Activated CD8-positive, alpha-beta memory T cell treated with anti-CD3 and anti-CD28 coated beads, Interleukin-2, amount 50 U/mL, for 48 hours (primary cell): ENCODE data around the gene SYN1.

Experiments used
- DNase-seq: peaks from one replicate; pipeline ENCODE4 v3.0.0-alpha.2; 2020

The SYN1 gene

GRCh38 chrX:47571215-47571614 is 48.4 kb downstream of the SYN1 start:
- DNase-seq = no peak

GRCh38 chrX:47570794-47571193 is 48.9 kb downstream of the SYN1 start:
- DNase-seq = no peak

GRCh38 chrX:47568656-47569295 is 50.9 kb downstream of the SYN1 start:
- DNase-seq = no peak

- no peak for DNase-seq
Observed at GRCh38 chrX:47566841-47567240, 52.8 kb downstream of the SYN1 start.

GRCh38 chrX:47564438-47565085 is 55.1 kb downstream of the SYN1 start:
- no peak for DNase-seq

GRCh38 chrX:47563801-47564315 is 55.8 kb downstream of the SYN1 start:
- DNase-seq = no peak

GRCh38 chrX:47562615-47563243 is 56.9 kb downstream of the SYN1 start:
- DNase-seq = no peak

GRCh38 chrX:47561659-47562151 is 58.0 kb downstream of the SYN1 start:
- no peak for DNase-seq

- peak; percentile 90 for DNase-seq
Observed at GRCh38 chrX:47560934-47561658, 58.6 kb downstream of the SYN1 start, which contains the start of gene ARAF. Gene ARAF, plus strand, starts transcription at chrX:47561205. Its CDS starts 1,763 bp downstream, at chrX:47562968.

- no peak for DNase-seq
Observed at GRCh38 chrX:47560179-47560933, 59.3 kb downstream of the SYN1 start.

GRCh38 chrX:47558436-47558835 is 61.2 kb downstream of the SYN1 start:
- DNase-seq = no peak

GRCh38 chrX:47556045-47556623 is 63.5 kb downstream of the SYN1 start:
- peak; percentile 82 for DNase-seq

- DNase-seq = no peak
Observed at GRCh38 chrX:47543496-47543895, 76.2 kb downstream of the SYN1 start.

GRCh38 chrX:47540754-47541538 is 78.7 kb downstream of the SYN1 start:
- DNase-seq = no peak

- DNase-seq = no peak
Observed at GRCh38 chrX:47539860-47540259, 79.8 kb downstream of the SYN1 start.

- DNase-seq = no peak
Observed at GRCh38 chrX:47530049-47530448, 89.6 kb downstream of the SYN1 start.

- DNase-seq = no peak
Observed at GRCh38 chrX:47529548-47529947, 90.1 kb downstream of the SYN1 start.

GRCh38 chrX:47523713-47524166 is 95.9 kb downstream of the SYN1 start:
- no peak for DNase-seq

GRCh38 chrX:47523297-47523696 is 96.4 kb downstream of the SYN1 start:
- DNase-seq = peak; percentile 90
